HG02588 (cell line): ENCODE results near the gene KCTD20.
"Not testable (repeated sequence)": the region's sequence is repeated elsewhere in the genome, so short reads cannot be mapped to it uniquely, and the experiment has no call there.

Experiments
- ATAC-seq: cut with Tn5 transposase; IDR thresholded peaks from one replicate; pipeline ENCODE4 v1.9.1; 2021; ENCODE audit warnings: mild to moderate bottlenecking, moderate library complexity; ENCODE audit not compliant: unreplicated experiment

KCTD20 gene

GRCh38 chr6:36443471-36444428, 950 bp downstream of the KCTD20 start:
- ATAC-seq, result no peak

- no peak for ATAC-seq
These were observed 1.7 kb downstream of the KCTD20 start for GRCh38 chr6:36444470-36444869.

- ATAC-seq, result no peak
These were observed 2.8 kb downstream of the KCTD20 start for GRCh38 chr6:36445621-36446020.

GRCh38 chr6:36449173-36449572, 6.4 kb downstream of the KCTD20 start:
- ATAC-seq, result not testable (repeated sequence)

GRCh38 chr6:36452897-36453296, 10.1 kb downstream of the KCTD20 start:
- ATAC-seq, result not testable (repeated sequence)

GRCh38 chr6:36455486-36456027, 12.8 kb downstream of the KCTD20 start:
- no peak for ATAC-seq

- no peak for ATAC-seq
These were observed 16.7 kb downstream of the KCTD20 start for GRCh38 chr6:36459501-36459900.

- ATAC-seq, result no peak
These were observed 18.1 kb downstream of the KCTD20 start for GRCh38 chr6:36460916-36461315.

GRCh38 chr6:36461646-36462045, 18.8 kb downstream of the KCTD20 start:
- ATAC-seq, result no peak

- ATAC-seq, result no peak
These were observed 20.9 kb downstream of the KCTD20 start for GRCh38 chr6:36463676-36464075.

GRCh38 chr6:36464233-36464632, 21.4 kb downstream of the KCTD20 start:
- ATAC-seq, result no peak

GRCh38 chr6:36467625-36468024, 24.8 kb downstream of the KCTD20 start:
- no peak for ATAC-seq

GRCh38 chr6:36469148-36469661, 26.4 kb downstream of the KCTD20 start:
- no peak for ATAC-seq

- no peak for ATAC-seq
These were observed 27.1 kb downstream of the KCTD20 start for GRCh38 chr6:36469946-36470345.

- no peak for ATAC-seq
These were observed 35.3 kb downstream of the KCTD20 start for GRCh38 chr6:36478051-36478526.

GRCh38 chr6:36479256-36479655, 36.5 kb downstream of the KCTD20 start:
- ATAC-seq, result no peak

GRCh38 chr6:36483326-36483725, 40.5 kb downstream of the KCTD20 start:
- not testable (repeated sequence) for ATAC-seq

GRCh38 chr6:36484736-36485135, 41.9 kb downstream of the KCTD20 start:
- ATAC-seq, result no peak

- no peak for ATAC-seq
These were observed 44.9 kb downstream of the KCTD20 start for GRCh38 chr6:36487698-36488097.

- ATAC-seq, result no peak
These were observed 45.4 kb downstream of the KCTD20 start for GRCh38 chr6:36488221-36488620.

GRCh38 chr6:36489426-36489825, 46.6 kb downstream of the KCTD20 start:
- no peak for ATAC-seq
